Measurements from ENCODE around the gene PTPRG. TPM values are rescaled to one million over a fixed set of nuclear protein-coding genes. Genes with fewer than 3 reads are reported as not detected.

Gene PTPRG
- total and polyA plus RNA-seq, 10 of the 15 experiments (the other 5 are each of a cell fraction or from before 2014, with no cell fraction given), result 0.29 to 20.7 (median 1.4) TPM

DNA sequence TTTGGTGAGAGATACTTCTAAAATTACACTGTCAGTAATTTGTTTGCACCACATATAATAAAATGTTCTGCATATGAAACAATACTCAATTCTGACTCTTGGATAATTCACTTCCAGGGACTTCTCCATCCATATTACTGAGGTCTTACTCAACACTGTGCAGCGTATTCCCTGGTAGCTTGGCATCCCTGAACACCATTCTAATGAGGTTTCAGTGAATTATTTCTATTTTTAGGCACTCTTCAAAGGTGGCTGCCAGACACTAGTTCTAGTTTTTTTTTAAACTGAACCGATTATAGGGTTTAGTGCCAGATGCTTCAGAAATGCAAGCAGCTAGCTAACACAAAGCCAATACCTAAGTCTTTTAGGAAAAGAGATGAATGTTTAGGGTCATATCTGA is 528.7 kb downstream of the PTPRG start (continued):
- TF ChIP-seq, protein P1, sequence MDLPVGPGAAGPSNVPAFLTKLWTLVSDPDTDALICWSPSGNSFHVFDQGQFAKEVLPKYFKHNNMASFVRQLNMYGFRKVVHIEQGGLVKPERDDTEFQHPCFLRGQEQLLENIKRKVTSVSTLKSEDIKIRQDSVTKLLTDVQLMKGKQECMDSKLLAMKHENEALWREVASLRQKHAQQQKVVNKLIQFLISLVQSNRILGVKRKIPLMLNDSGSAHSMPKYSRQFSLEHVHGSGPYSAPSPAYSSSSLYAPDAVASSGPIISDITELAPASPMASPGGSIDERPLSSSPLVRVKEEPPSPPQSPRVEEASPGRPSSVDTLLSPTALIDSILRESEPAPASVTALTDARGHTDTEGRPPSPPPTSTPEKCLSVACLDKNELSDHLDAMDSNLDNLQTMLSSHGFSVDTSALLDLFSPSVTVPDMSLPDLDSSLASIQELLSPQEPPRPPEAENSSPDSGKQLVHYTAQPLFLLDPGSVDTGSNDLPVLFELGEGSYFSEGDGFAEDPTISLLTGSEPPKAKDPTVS (IDR thresholded peaks at IDR 0.05; ENCODE audit: low read depth, low read length), result no peak
- no peak for TF ChIP-seq YBX1 (IDR thresholded peaks at IDR 0.05)

DNA sequence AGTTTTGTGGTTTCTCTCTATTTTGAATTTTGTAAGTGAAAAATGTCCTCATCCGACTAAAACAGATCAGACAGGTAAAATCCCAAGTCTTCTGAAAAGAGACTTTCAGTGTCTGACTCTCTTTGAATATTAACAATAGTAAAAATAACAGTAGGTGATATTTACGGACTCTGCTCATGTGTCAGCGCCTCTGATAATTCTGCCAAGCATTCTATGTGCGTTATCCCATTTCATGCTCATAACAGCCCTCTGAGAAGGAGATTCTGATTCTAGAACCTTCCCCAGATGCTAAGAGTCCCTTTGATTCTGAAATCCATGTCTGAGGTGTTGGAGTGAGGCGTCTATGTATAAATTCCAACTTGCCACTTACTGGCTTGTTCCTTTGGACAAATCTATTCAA is 529.1 kb downstream of the PTPRG start:
- Histone ChIP-seq H3K9ac (ENCODE audit: control insufficient read depth, insufficient read depth, low read length) (no peak overlapping the region), H3K4me1 (ENCODE audit: control insufficient read depth, insufficient read depth, low read length) (no peaks in the 10 kb centered on the region), H3K79me2 (ENCODE audit: control insufficient read depth, insufficient read depth, low read length) (no peaks in the 10 kb centered on the region), H3K4me3 (no peak overlapping the region), H3K9me3 (replicated peaks; ENCODE audit: control insufficient read depth, insufficient read depth, low read length) (no peaks in the 10 kb centered on the region), H3K36me3 (ENCODE audit: control insufficient read depth in 2 of 2, insufficient read depth in 2 of 2, low read length in 1 of 2) (no peaks in the 10 kb centered on the region), H3K27me3 (replicated peaks in 1 of 2; ENCODE audit: control insufficient read depth in 2 of 2, insufficient read depth in 2 of 2, low read length in 1 of 2) (peaks cover 0 to 4% of the 10 kb centered on the region in 2 experiments; a peak in 2 of 4 replicates), H4K20me1 (ENCODE audit: control insufficient read depth, insufficient read depth) (no peaks in the 10 kb centered on the region), H3K4me2 (ENCODE audit: control insufficient read depth, insufficient read depth) (no peak overlapping the region), H2AFZ (ENCODE audit: control insufficient read depth, low read depth, low read length) (no peak overlapping the region), H3K27ac (ENCODE audit: control insufficient read depth, insufficient read depth) (no peak overlapping the region)
- no TSS peak for BruUV-seq (replicated peaks)
- TF ChIP-seq, protein P2, sequence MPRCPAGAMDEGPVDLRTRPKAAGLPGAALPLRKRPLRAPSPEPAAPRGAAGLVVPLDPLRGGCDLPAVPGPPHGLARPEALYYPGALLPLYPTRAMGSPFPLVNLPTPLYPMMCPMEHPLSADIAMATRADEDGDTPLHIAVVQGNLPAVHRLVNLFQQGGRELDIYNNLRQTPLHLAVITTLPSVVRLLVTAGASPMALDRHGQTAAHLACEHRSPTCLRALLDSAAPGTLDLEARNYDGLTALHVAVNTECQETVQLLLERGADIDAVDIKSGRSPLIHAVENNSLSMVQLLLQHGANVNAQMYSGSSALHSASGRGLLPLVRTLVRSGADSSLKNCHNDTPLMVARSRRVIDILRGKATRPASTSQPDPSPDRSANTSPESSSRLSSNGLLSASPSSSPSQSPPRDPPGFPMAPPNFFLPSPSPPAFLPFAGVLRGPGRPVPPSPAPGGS (IDR thresholded peaks at IDR 0.05; ENCODE audit: borderline replicate concordance, insufficient read depth, low read depth, low read length, poor library complexity, severe bottlenecking), result no peak
- no peak for TF ChIP-seq NR2C1 (IDR thresholded peaks at IDR 0.05)
- TF ChIP-seq SUZ12 (IDR thresholded peaks at IDR 0.05; ENCODE audit: unreplicated experiment), result no peak
- no peak for TF ChIP-seq YY1 (IDR thresholded peaks at IDR 0.05; ENCODE audit: low read depth, low read length)
- TF ChIP-seq, protein P3, sequence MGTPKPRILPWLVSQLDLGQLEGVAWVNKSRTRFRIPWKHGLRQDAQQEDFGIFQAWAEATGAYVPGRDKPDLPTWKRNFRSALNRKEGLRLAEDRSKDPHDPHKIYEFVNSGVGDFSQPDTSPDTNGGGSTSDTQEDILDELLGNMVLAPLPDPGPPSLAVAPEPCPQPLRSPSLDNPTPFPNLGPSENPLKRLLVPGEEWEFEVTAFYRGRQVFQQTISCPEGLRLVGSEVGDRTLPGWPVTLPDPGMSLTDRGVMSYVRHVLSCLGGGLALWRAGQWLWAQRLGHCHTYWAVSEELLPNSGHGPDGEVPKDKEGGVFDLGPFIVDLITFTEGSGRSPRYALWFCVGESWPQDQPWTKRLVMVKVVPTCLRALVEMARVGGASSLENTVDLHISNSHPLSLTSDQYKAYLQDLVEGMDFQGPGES (IDR thresholded peaks at IDR 0.05), result no peak
- TF ChIP-seq, protein P1 (IDR thresholded peaks at IDR 0.05; ENCODE audit: low read depth, low read length), result no peak
- no peak for TF ChIP-seq HCFC1 (IDR thresholded peaks at IDR 0.05; ENCODE audit: low read length)
- TF ChIP-seq ATF7 (IDR thresholded peaks at IDR 0.05; ENCODE audit: low read depth), result no peak
- TF ChIP-seq, protein P4, sequence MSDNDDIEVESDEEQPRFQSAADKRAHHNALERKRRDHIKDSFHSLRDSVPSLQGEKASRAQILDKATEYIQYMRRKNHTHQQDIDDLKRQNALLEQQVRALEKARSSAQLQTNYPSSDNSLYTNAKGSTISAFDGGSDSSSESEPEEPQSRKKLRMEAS (IDR thresholded peaks at IDR 0.05; ENCODE audit: low read depth, low read length), result no peak
- intact Hi-C loops (cut with micrococcal nuclease; ENCODE audit: unreplicated experiment), result no loop called here
- FAIRE-seq, result no peak
- WGBS (ENCODE audit: insufficient coverage, insufficient replicate concordance, low lambda C conversion rate, missing lambda C conversion rate), result 48% methylated on average over 5 of the region's 5 CpGs
- no peak for DNase-seq (ENCODE audit: low read depth, low spot score)
- in situ Hi-C loops (cut with MboI), result no loop called here
- no peak for ATAC-seq
- ChIA-PET SMC1A (ENCODE audit: uncharacterized antibody, unreplicated experiment) (interaction anchor here (0.9 kb wide), 1 partner anchor 26 kb away, joined by 4 read pairs; no protein-coding TSS in a partner anchor), CTCF (no interaction called here), POLR2A (no interaction called here), RAD21 (ENCODE audit: unreplicated experiment) (no interaction called here)
